ENCODE results near the gene CDH22. TPM values are rescaled to one million over a fixed set of nuclear protein-coding genes. Genes with fewer than 3 reads are reported as not detected.

The CDH22 gene
- 5.5 and 6.4 TPM in 2 replicates for total RNA-seq (2014; rRNA removed; shearing (Covaris generic); ENCODE audit: low replicate concordance)

DNA sequence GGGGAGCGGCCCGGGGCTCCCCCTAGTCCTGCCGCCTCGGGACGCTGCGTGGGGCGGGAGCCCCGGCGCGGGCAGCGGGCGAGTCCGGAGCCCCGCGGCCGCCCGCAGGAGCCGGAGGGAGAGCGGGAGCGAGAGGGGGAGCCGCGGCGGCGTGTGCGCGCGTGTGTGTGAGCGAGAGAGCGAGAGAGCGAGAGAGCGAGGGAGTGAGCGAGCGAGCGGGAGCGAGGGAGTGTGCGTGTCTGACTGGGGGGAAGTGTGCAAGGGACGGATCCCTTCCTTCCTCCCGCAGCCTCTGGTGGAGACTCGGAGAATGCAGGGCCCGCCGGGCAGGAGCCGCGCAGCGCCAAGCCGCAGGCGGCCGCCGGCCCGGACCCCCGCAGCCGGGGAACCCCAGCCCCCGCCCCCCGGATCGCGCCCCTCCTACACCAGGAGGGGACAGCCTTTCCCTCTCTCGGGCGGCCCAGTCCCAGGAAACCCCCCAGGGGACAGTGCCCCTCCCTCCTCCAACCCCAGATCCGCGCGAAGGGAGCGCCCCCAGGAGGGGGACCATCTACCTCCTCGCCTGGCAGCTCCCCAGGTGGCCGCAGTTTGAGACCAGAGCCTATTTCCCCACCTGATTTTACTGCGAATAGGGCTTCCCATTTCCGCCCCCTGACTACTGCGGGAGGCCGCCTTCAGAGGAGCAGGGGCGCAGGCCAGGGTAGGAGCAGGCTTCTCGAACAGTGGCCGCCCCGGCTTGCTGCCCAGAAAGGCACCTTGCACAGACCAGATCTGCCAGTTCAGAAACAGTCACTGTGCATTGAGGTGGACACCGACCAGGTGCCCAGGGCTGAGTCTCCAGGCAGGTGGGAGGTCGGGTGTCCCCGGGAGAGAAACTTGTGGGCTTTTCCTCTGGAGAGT is at the start of gene CDH22:
Gene CDH22 (minus strand): TSS at position 241 of the 900 bp plus-strand sequence. CDS start 57,204 bp downstream, outside the sequence.
- Histone ChIP-seq H4K20me1 (ENCODE audit: insufficient read depth, low read depth, low read length) (no peaks in the 10 kb centered on the region; the same call in 1 of the 2 replicates), H3K27ac (ENCODE audit: low read length) (peak within 1 kb of the TSS; percentile 62), H3K9me2 (replicated peaks; ENCODE audit: insufficient read depth, low read length) (no peaks in the 10 kb centered on the region), H3K36me3 (ENCODE audit: insufficient read depth, low read length) (no peaks in the 10 kb centered on the region), H2AFZ (ENCODE audit: low read length) (no peak within 1 kb of the TSS), H3K4me3 (ENCODE audit: low read length) (peak within 1 kb of the TSS; percentile 68), H3K9me3 (ENCODE audit: low read length) (no peaks in the 10 kb centered on the region), H3K9ac (ENCODE audit: low read length) (peak within 1 kb of the TSS; percentile 77), H3K4me2 (ENCODE audit: low read depth, low read length, poor library complexity, severe bottlenecking) (peak within 1 kb of the TSS; percentile 68), H3K27me3 (ENCODE audit: low read length) (no peaks in the 10 kb centered on the region), H3K4me1 (ENCODE audit: low read length) (peaks cover 85% of the 10 kb centered on the region), H3K79me2 (ENCODE audit: low read length) (peaks cover 34% of the 10 kb centered on the region)
- DNase-seq, result peak; percentile 80

GRCh38 chr20:46357030-46357514 is 48.8 kb upstream of the CDH22 start:
- Histone ChIP-seq H2AFZ (ENCODE audit: low read length) (no peak overlapping the region), H3K9me3 (ENCODE audit: low read length) (no peaks in the 10 kb centered on the region), H3K9me2 (replicated peaks; ENCODE audit: insufficient read depth, low read length) (no peaks in the 10 kb centered on the region), H3K4me2 (ENCODE audit: low read depth, low read length, poor library complexity, severe bottlenecking) (no peak overlapping the region), H3K9ac (ENCODE audit: low read length) (peak overlapping the region; percentile 15; the same call in 1 of the 2 replicates), H3K36me3 (ENCODE audit: insufficient read depth, low read length) (peaks cover 29% of the 10 kb centered on the region; the same call in 1 of the 2 replicates), H3K4me3 (ENCODE audit: low read length) (no peak overlapping the region), H3K79me2 (ENCODE audit: low read length) (peaks cover 34% of the 10 kb centered on the region), H3K27ac (ENCODE audit: low read length) (peak overlapping the region; percentile 94), H3K4me1 (ENCODE audit: low read length) (peaks cover 75% of the 10 kb centered on the region), H4K20me1 (ENCODE audit: insufficient read depth, low read depth, low read length) (peaks cover 16% of the 10 kb centered on the region), H3K27me3 (ENCODE audit: low read length) (no peaks in the 10 kb centered on the region)
- DNase-seq, result no peak

GRCh38 chr20:46356195-46357029 is 48.1 kb upstream of the CDH22 start:
- Histone ChIP-seq H3K9me2 (replicated peaks; ENCODE audit: insufficient read depth, low read length) (no peaks in the 10 kb centered on the region), H4K20me1 (ENCODE audit: insufficient read depth, low read depth, low read length) (peaks cover 16% of the 10 kb centered on the region), H3K9me3 (ENCODE audit: low read length) (no peaks in the 10 kb centered on the region), H3K79me2 (ENCODE audit: low read length) (peaks cover 27% of the 10 kb centered on the region), H3K4me1 (ENCODE audit: low read length) (peaks cover 75% of the 10 kb centered on the region), H3K4me3 (ENCODE audit: low read length) (no peak overlapping the region), H3K27ac (ENCODE audit: low read length) (peak overlapping the region; percentile 94; the same call in 1 of the 2 replicates), H2AFZ (ENCODE audit: low read length) (no peak overlapping the region), H3K9ac (ENCODE audit: low read length) (no peak overlapping the region), H3K4me2 (ENCODE audit: low read depth, low read length, poor library complexity, severe bottlenecking) (no peak overlapping the region), H3K27me3 (ENCODE audit: low read length) (no peaks in the 10 kb centered on the region), H3K36me3 (ENCODE audit: insufficient read depth, low read length) (peaks cover 29% of the 10 kb centered on the region; the same call in 1 of the 2 replicates)
- no peak for DNase-seq

GRCh38 chr20:46355778-46356177 is 47.5 kb upstream of the CDH22 start:
- Histone ChIP-seq H3K27ac (ENCODE audit: low read length) (no peak overlapping the region), H3K9ac (ENCODE audit: low read length) (no peak overlapping the region), H3K9me3 (ENCODE audit: low read length) (no peaks in the 10 kb centered on the region), H3K4me2 (ENCODE audit: low read depth, low read length, poor library complexity, severe bottlenecking) (no peak overlapping the region), H3K27me3 (ENCODE audit: low read length) (no peaks in the 10 kb centered on the region), H2AFZ (ENCODE audit: low read length) (no peak overlapping the region), H4K20me1 (ENCODE audit: insufficient read depth, low read depth, low read length) (peaks cover 16% of the 10 kb centered on the region), H3K4me1 (ENCODE audit: low read length) (peaks cover 75% of the 10 kb centered on the region), H3K4me3 (ENCODE audit: low read length) (no peak overlapping the region), H3K36me3 (ENCODE audit: insufficient read depth, low read length) (peaks cover 29% of the 10 kb centered on the region; the same call in 1 of the 2 replicates), H3K79me2 (ENCODE audit: low read length) (peaks cover 22% of the 10 kb centered on the region), H3K9me2 (replicated peaks; ENCODE audit: insufficient read depth, low read length) (no peaks in the 10 kb centered on the region)
- no peak for DNase-seq

DNA sequence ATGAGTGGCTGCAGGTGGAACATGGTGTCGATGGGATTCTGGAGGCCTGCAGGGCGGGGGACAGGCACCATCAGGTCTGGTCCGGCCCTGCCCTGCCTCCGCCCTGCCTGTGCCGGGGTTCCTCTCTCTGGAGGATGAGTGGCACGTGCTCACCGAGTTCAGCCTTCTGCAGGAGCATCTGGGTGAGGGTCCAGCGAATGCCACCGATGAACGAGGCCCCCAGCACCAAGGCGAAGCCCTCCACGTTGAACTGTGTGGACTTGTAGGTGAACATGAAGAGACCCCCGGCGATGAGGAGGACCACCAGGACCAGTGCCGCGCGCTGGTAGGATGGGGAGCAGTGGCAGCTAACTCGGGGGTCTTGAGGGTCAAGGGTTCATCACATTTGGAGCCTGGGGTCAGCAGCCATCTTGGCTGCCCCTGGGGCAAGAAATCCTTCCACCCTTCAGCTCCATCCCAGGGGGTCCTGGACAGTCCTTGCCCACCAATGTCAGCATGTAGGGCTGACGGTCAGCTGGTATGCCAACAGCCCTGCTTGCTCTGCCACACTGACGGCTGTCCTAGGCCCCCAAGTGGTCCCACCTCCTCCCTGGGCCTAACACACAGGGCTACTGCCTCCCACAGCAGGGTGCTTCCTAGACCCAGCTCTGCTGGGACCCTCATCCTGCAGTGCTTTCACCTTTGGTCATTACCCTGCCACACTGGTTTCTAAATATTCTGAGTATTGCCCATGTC is 46.8 kb upstream of the CDH22 start:
- Histone ChIP-seq H3K9me2 (replicated peaks; ENCODE audit: insufficient read depth, low read length) (no peaks in the 10 kb centered on the region), H3K36me3 (ENCODE audit: insufficient read depth, low read length) (peaks cover 30% of the 10 kb centered on the region), H3K4me1 (ENCODE audit: low read length) (peaks cover 75% of the 10 kb centered on the region), H3K79me2 (ENCODE audit: low read length) (peaks cover 19% of the 10 kb centered on the region), H4K20me1 (ENCODE audit: insufficient read depth, low read depth, low read length) (peaks cover 16% of the 10 kb centered on the region), H3K4me3 (ENCODE audit: low read length) (no peak overlapping the region), H3K4me2 (ENCODE audit: low read depth, low read length, poor library complexity, severe bottlenecking) (no peak overlapping the region), H3K9me3 (ENCODE audit: low read length) (no peaks in the 10 kb centered on the region), H3K9ac (ENCODE audit: low read length) (no peak overlapping the region), H3K27ac (ENCODE audit: low read length) (no peak overlapping the region), H2AFZ (ENCODE audit: low read length) (no peak overlapping the region), H3K27me3 (ENCODE audit: low read length) (no peaks in the 10 kb centered on the region)
- no peak for DNase-seq

DNA sequence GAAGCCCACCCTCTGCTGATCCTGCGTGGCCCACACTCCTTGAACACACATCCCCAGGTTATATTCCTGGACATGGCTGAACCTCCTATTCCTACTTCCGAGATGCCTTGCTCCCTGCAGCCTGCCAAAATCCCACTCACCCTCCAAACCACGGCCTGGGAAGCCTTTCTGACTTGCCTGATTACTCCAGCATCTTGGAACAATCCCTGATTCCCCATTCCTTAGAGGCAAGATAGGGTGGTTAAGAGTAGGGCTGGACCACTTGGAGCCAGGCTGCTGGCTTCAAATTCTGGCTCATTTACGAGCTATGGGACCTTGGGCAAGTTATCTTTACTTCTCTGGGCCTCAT is 45.9 kb upstream of the CDH22 start:
- H2AFZ ChIP-seq (ENCODE audit: low read length), result no peak overlapping the region
- no peaks in the 10 kb centered on the region for H3K27me3 ChIP-seq (ENCODE audit: low read length)
- no peaks in the 10 kb centered on the region for H3K9me2 ChIP-seq (replicated peaks; ENCODE audit: insufficient read depth, low read length)
- DNase-seq, result no peak
- no peak overlapping the region for H3K4me3 ChIP-seq (ENCODE audit: low read length)
- H3K9me3 ChIP-seq (ENCODE audit: low read length), result no peaks in the 10 kb centered on the region
- H3K4me1 ChIP-seq (ENCODE audit: low read length), result peaks cover 75% of the 10 kb centered on the region
- peaks cover 39% of the 10 kb centered on the region for H3K36me3 ChIP-seq (ENCODE audit: insufficient read depth, low read length)
- H3K9ac ChIP-seq (ENCODE audit: low read length), result no peak overlapping the region
- no peak overlapping the region for H3K27ac ChIP-seq (ENCODE audit: low read length)
- peaks cover 14% of the 10 kb centered on the region for H3K79me2 ChIP-seq (ENCODE audit: low read length)
- no peak overlapping the region for H3K4me2 ChIP-seq (ENCODE audit: low read depth, low read length, poor library complexity, severe bottlenecking)
- peaks cover 16% of the 10 kb centered on the region for H4K20me1 ChIP-seq (ENCODE audit: insufficient read depth, low read depth, low read length)

DNA sequence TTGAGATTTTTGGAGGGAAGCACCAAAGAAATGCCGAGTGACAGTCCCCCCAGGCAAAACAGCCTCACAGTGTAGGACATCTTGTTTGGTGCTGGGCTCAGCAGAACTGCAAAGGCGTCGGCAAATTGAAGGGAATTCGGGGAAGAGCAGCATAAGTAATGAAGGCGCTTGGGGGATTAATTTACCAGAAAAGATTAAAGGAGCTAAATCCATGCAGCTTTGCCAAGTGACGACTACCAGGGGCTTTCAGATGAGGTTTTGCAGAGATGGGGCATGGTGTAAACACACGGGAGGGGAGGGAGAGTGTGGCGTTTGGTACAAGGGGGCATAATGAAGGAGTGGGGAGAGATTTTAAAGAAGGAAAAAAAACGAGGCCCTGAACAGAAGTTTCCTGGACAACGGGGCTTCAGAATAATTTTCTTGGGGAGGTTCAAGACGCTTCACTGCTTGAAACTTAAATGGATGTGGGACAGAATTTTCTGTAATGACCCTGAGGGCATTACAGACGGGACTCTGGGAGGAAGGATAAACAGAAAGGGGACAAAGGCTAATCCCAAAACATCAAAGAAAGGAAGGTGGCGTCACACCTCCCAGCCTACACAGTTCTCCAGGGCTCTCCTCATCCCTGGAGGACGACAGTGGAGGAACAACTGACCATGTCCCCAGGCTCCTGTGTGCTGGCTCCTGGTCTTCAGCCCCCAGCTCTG is 45.4 kb upstream of the CDH22 start:
- Histone ChIP-seq H3K79me2 (ENCODE audit: low read length) (peaks cover 10% of the 10 kb centered on the region), H3K9me2 (replicated peaks; ENCODE audit: insufficient read depth, low read length) (no peaks in the 10 kb centered on the region), H2AFZ (ENCODE audit: low read length) (no peak overlapping the region), H3K4me1 (ENCODE audit: low read length) (peaks cover 75% of the 10 kb centered on the region), H3K9me3 (ENCODE audit: low read length) (no peaks in the 10 kb centered on the region), H3K4me2 (ENCODE audit: low read depth, low read length, poor library complexity, severe bottlenecking) (no peak overlapping the region), H3K27ac (ENCODE audit: low read length) (no peak overlapping the region), H4K20me1 (ENCODE audit: insufficient read depth, low read depth, low read length) (peaks cover 14% of the 10 kb centered on the region), H3K27me3 (ENCODE audit: low read length) (no peaks in the 10 kb centered on the region), H3K9ac (ENCODE audit: low read length) (no peak overlapping the region), H3K4me3 (ENCODE audit: low read length) (no peak overlapping the region), H3K36me3 (ENCODE audit: insufficient read depth, low read length) (peaks cover 39% of the 10 kb centered on the region)
- DNase-seq, result no peak

All from Karpas-422 (cell line).